ENCODE results near the gene EIPR1. TPM values are rescaled to one million over a fixed set of nuclear protein-coding genes. Genes with fewer than 3 reads are reported as not detected.

Gene EIPR1
- total RNA-seq, 4 donors from 2014 or later: 13.8 to 19.0 (median 15.3) TPM

GRCh38 chr2:3251946-3252345 lies 125.7 kb downstream of the EIPR1 start:
- TF ChIP-seq POLR2AphosphoS5 (IDR thresholded peaks at IDR 0.05): no peak
- TF ChIP-seq POLR2A (IDR thresholded peaks at IDR 0.05; ENCODE audit: low read depth): no peak
- TF ChIP-seq EP300 (IDR thresholded peaks at IDR 0.05): no peak
- no peak for TF ChIP-seq CTCF (IDR thresholded peaks at IDR 0.05)

GRCh38 chr2:3249476-3249962 lies 128.1 kb downstream of the EIPR1 start:
- intact Hi-C loops (cut with DNase I): no loop called here
- no peaks in the 10 kb centered on the region for H3K4me1 ChIP-seq
- 93% methylated on average over 2 of the region's 2 CpGs for WGBS
- no peak overlapping the region for H3K27ac ChIP-seq (replicated peaks in 1 of 4)
- no peak for TF ChIP-seq EP300 (IDR thresholded peaks at IDR 0.05)
- TF ChIP-seq POLR2A (IDR thresholded peaks at IDR 0.05; ENCODE audit: low read depth): no peak
- TF ChIP-seq CTCF (IDR thresholded peaks at IDR 0.05): no peak
- TF ChIP-seq POLR2AphosphoS5 (IDR thresholded peaks at IDR 0.05): no peak
- peaks cover 0 to 21% (median 2%) of the 10 kb centered on the region in 4 donors for H3K36me3 ChIP-seq
- no peak for DNase-seq (ENCODE audit: extremely low spot score)
- no peak overlapping the region for H3K4me3 ChIP-seq
- peaks cover 0 to 18% (median 13%) of the 10 kb centered on the region in 4 donors for H3K9me3 ChIP-seq
- no peaks in the 10 kb centered on the region for H3K27me3 ChIP-seq

More at GRCh38 chr2:3251946-3252345, 125.7 kb downstream of the EIPR1 start:
- peaks cover 0 to 32% (median 9%) of the 10 kb centered on the region in 4 donors for H3K36me3 ChIP-seq
- DNase-seq (ENCODE audit: extremely low spot score): no peak
- no peak overlapping the region for H3K4me3 ChIP-seq
- intact Hi-C loops (cut with DNase I): no loop called here
- H3K4me1 ChIP-seq: no peaks in the 10 kb centered on the region
- peaks cover 0 to 18% (median 13%) of the 10 kb centered on the region in 4 donors for H3K9me3 ChIP-seq
- no peak overlapping the region for H3K27ac ChIP-seq (replicated peaks in 1 of 4)
- H3K27me3 ChIP-seq: no peaks in the 10 kb centered on the region
- WGBS: 78% methylated on average over 15 of the region's 15 CpGs

- Histone ChIP-seq H3K36me3 (peaks cover 0 to 15% (median 2%) of the 10 kb centered on the region in 4 donors), H3K27ac (replicated peaks in 1 of 4) (no peak overlapping the region), H3K4me3 (no peak overlapping the region), H3K9me3 (peaks cover 0 to 18% (median 13%) of the 10 kb centered on the region in 4 donors), H3K4me1 (no peaks in the 10 kb centered on the region), H3K27me3 (no peaks in the 10 kb centered on the region)
- no peak for DNase-seq (ENCODE audit: extremely low spot score)
- TF ChIP-seq CTCF (IDR thresholded peaks at IDR 0.05) (no peak), POLR2A (IDR thresholded peaks at IDR 0.05; ENCODE audit: low read depth) (no peak), EP300 (IDR thresholded peaks at IDR 0.05) (no peak), POLR2AphosphoS5 (IDR thresholded peaks at IDR 0.05) (no peak)
- WGBS: 92% methylated on average over 4 of the region's 4 CpGs
- intact Hi-C loops (cut with DNase I): no loop called here
Measured at GRCh38 chr2:3248754-3249475, 128.7 kb downstream of the EIPR1 start.

- no peak for DNase-seq (ENCODE audit: extremely low spot score)
- WGBS: 75% methylated on average over 11 of the region's 13 CpGs
- TF ChIP-seq POLR2A (IDR thresholded peaks at IDR 0.05; ENCODE audit: low read depth) (no peak), CTCF (IDR thresholded peaks at IDR 0.05) (no peak), EP300 (IDR thresholded peaks at IDR 0.05) (no peak), POLR2AphosphoS5 (IDR thresholded peaks at IDR 0.05) (no peak)
- H3K4me3 ChIP-seq: no peak overlapping the region
- peaks cover 0 to 18% (median 13%) of the 10 kb centered on the region in 4 donors for H3K9me3 ChIP-seq
- intact Hi-C loops (cut with DNase I): no loop called here
- peaks cover 0 to 11% (median 2%) of the 10 kb centered on the region in 4 donors for H3K36me3 ChIP-seq
- H3K4me1 ChIP-seq: no peaks in the 10 kb centered on the region
- H3K27me3 ChIP-seq: no peaks in the 10 kb centered on the region
- no peak overlapping the region for H3K27ac ChIP-seq (replicated peaks in 1 of 4)
Measured at GRCh38 chr2:3246928-3247714, 130.5 kb downstream of the EIPR1 start.

Data from esophagus muscularis mucosa (tissue), 4 donors.